Caco-2 (cell line): ENCODE data around the gene DLX5. TPM values are rescaled to one million over a fixed set of nuclear protein-coding genes. Genes with fewer than 3 reads are reported as not detected.

Experiments
- BruUV-seq: library from RNA; stranded (reverse); fragments of 400-500 nt; replicated peaks from 2 replicates; lab custom pipeline; 2021; lab: Mats Ljungman, UMichigan
- CTCF ChIA-PET: fragments of 300-600 bp; sonication (Branson Sonifier 250); formaldehyde crosslinking; loops from one replicate; lab custom pipeline; 2022; ENCODE audit warnings: antibody characterized with exemption; lab: Charles Lee
- POLR2A ChIA-PET: fragments of 300-600 bp; sonication (Branson Sonifier 250); formaldehyde crosslinking; loops from one replicate; lab custom pipeline; 2022; ENCODE audit warnings: antibody characterized with exemption; lab: Charles Lee
- DNase-seq, 2 experiments: peaks; one replicate each; pipeline versions ENCODE4 v3.0.0 to v3.0.0-alpha.2; 2020 to 2022
- H3K27me3 ChIP-seq: replicated peaks from 2 replicates; pipeline ENCODE4 v1.6.0; 2011; ENCODE audit warnings: low read length; ENCODE audit not compliant: control insufficient read depth, insufficient read depth
- H3K36me3 ChIP-seq: 2 replicates; pipeline ENCODE4 v1.5.1; 2011; ENCODE audit warnings: low read length; ENCODE audit not compliant: control insufficient read depth, insufficient read depth
- H3K4me1 ChIP-seq: fragments of 250-450 bp; sonication (Bioruptor Pico); 2 replicates; pipeline ENCODE4 v1.5.1; 2020; ENCODE audit warnings: mild to moderate bottlenecking
- H3K4me3 ChIP-seq: 2 replicates; pipeline ENCODE4 v1.5.1; 2011; ENCODE audit warnings: low read depth, mild to moderate bottlenecking, control low read depth, low read length
- H3K9me3 ChIP-seq: fragments of 250-450 bp; sonication (Bioruptor Pico); 2 replicates; pipeline ENCODE4 v1.5.1; 2020; ENCODE audit warnings: mild to moderate bottlenecking, moderate library complexity
- H3K27ac Mint-ChIP-seq: one replicate; pipeline ENCODE4 v1.8.0; 2022; ENCODE audit warnings: mixed read lengths; ENCODE audit not compliant: unreplicated experiment
- H3K27me3 Mint-ChIP-seq: one replicate; pipeline ENCODE4 v1.8.0; 2022; ENCODE audit warnings: mixed read lengths; ENCODE audit not compliant: insufficient read depth, unreplicated experiment
- H3K36me3 Mint-ChIP-seq: one replicate; pipeline ENCODE4 v1.8.0; 2022; ENCODE audit warnings: mild to moderate bottlenecking, mixed read lengths; ENCODE audit not compliant: insufficient read depth, unreplicated experiment
- H3K4me1 Mint-ChIP-seq: one replicate; pipeline ENCODE4 v1.8.0; 2022; ENCODE audit warnings: low read depth, mixed read lengths; ENCODE audit not compliant: unreplicated experiment
- H3K4me3 Mint-ChIP-seq: one replicate; pipeline ENCODE4 v1.8.0; 2022; ENCODE audit warnings: mild to moderate bottlenecking, moderate library complexity, mixed read lengths; ENCODE audit not compliant: unreplicated experiment
- H3K9me3 Mint-ChIP-seq: one replicate; pipeline ENCODE4 v1.8.0; 2022; ENCODE audit warnings: mixed read lengths; ENCODE audit not compliant: unreplicated experiment
- intact Hi-C: fragments of 100-400 bp; cut with micrococcal nuclease; formaldehyde crosslinking; loops from one replicate; pipeline ENCODE4 v1.10.0; 2022; ENCODE audit not compliant: unreplicated experiment
- total RNA-seq: library from RNA; stranded (reverse); gene quantifications from 2 replicates; pipeline ENCODE4 v1.2.3, GENCODE V29; 2022
- TF ChIP-seq, protein P1 (sequence below), 2 experiments: fragments of 200-600 bp in 1 of 2; IDR thresholded peaks; 1 replicate in 1 of 2; 2 replicates in 1 of 2; pipeline versions ENCODE4 v1.5.1 to v1.8.0; 2011 to 2022; ENCODE audit warnings: antibody characterized with exemption in 1 of 2, control low read depth in 1 of 2, inconsistent platforms in 1 of 2, low read depth in 1 of 2, low read length in 1 of 2, mild to moderate bottlenecking in 1 of 2, moderate library complexity in 1 of 2; ENCODE audit not compliant: insufficient read depth in 1 of 2, severe bottlenecking in 1 of 2, unreplicated experiment in 1 of 2

Gene DLX5
- total RNA-seq, 1 experiment from 2014 or later, result not detected

DNA sequence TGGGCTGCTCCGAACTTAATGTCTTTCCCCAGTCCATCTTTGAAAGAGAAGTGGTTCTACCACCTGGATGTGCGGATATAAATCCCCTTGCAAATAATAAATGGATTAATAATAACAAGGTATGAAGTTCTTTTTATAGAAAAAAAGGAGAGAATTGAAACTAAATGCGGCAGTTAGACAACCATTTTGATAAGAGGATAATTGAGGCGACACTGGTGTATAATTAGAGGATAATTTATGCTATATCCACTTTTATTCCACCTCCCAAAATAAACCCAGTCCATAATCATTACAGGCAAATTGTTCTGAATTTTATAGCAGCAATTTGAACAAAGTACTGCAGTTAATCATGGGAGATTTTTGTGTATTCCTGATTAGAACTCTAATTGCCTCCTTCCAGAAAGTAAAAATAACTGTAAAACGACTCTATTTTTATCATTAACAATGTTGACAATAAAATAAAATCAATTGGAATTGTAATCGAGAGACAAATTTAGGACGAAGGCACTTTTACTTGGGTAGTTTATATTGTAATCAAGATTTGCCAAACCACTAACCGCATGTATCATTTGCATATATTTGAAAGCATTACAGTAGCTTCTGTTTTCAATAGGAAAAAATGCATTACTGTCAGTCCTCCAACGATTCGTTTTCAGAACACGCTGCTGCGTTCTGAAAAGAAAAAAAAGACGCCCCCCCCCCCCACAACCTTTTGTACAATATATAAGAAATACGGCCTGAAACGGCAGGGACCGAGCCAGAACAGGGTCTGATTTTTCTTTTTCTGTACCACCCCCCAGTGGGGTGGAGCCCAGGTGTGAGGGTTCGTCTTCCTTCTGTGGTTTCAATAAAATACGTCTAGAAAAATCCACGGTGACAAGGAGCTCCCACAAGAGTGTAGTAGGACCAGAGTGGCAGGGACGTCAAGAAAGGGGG, 20.1 kb downstream of the DLX5 start:
- BruUV-seq, result TSS peak; percentile 31
- Histone ChIP-seq H3K4me1 (peaks cover 6% of the 10 kb centered on the region; the same call in 1 of the 2 replicates), H3K9me3 (no peaks in the 10 kb centered on the region), H3K36me3 (no peaks in the 10 kb centered on the region), H3K4me3 (peak overlapping the region; percentile 80), H3K27me3 (no peaks in the 10 kb centered on the region)
- Mint-ChIP-seq H3K27ac (no peak overlapping the region), H3K4me1 (no peaks in the 10 kb centered on the region), H3K9me3 (no peaks in the 10 kb centered on the region), H3K36me3 (no peaks in the 10 kb centered on the region), H3K4me3 (peak overlapping the region; percentile 86), H3K27me3 (no peaks in the 10 kb centered on the region)
- intact Hi-C loops, result no loop called here
- TF ChIP-seq, protein P1, sequence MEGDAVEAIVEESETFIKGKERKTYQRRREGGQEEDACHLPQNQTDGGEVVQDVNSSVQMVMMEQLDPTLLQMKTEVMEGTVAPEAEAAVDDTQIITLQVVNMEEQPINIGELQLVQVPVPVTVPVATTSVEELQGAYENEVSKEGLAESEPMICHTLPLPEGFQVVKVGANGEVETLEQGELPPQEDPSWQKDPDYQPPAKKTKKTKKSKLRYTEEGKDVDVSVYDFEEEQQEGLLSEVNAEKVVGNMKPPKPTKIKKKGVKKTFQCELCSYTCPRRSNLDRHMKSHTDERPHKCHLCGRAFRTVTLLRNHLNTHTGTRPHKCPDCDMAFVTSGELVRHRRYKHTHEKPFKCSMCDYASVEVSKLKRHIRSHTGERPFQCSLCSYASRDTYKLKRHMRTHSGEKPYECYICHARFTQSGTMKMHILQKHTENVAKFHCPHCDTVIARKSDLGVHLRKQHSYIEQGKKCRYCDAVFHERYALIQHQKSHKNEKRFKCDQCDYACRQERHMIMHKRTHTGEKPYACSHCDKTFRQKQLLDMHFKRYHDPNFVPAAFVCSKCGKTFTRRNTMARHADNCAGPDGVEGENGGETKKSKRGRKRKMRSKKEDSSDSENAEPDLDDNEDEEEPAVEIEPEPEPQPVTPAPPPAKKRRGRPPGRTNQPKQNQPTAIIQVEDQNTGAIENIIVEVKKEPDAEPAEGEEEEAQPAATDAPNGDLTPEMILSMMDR (IDR thresholded peaks at IDR 0.05; ENCODE audit: insufficient read depth in 1 of 2, low read depth in 1 of 2, low read length in 1 of 2, severe bottlenecking in 1 of 2, unreplicated experiment in 1 of 2), result no peak
- ChIA-PET CTCF (interaction anchor here (0.8 to 1.8 kb wide), 2 partner anchors 12 to 135 kb away, joined by 4 to 8 read pairs; no protein-coding TSS in a partner anchor), POLR2A (no interaction called here)
- no peak for DNase-seq

DNA sequence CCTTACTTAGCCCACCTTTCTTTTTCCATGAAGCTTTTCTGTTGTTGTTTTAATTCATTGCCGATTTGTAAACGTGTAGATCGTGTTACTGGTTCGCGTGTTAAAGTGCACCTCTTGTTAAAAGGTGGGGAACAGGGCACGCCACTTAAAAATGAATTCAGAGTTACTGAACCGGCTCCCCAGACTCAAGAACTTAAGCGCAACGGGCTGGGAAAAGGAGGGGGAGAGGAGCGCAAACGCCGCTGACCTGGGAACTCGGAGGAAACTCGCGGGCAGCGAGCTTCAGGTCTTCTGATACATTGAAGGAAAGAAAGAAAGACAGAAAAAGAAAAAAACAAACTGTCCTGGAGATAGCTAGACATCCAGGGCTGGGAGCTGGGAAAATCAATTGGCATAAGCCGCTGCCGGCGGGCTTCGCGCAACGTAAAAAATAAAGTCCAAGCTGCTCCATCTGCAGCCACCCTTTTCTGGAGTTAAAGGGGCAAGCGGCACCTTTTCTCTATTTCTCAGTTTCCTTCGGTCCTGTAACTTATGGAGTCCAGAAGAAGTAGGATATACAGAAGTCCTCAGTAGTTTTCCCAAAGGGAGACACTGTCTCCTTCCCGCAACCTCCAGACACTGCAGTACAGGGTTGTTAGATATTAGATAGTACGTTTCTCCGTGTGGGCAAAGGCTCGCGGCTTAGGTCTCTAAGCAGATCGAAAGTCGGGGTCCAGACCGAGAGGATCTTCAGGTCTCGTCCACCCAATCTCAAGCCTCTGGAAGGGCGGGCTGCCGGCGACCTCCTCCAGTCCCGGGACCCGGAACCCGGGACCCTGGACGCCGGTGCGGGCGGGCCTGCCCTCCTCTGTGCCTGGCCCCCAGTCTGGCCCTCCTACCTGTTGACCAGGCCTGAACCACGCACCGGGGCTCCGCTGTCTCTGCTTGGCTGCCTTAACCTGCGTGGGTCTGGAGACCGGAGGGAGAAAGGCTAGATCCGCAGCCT, 21.1 kb downstream of the DLX5 start:
- H3K4me1 ChIP-seq, result peaks cover 6% of the 10 kb centered on the region; the same call in 1 of the 2 replicates
- H3K4me3 ChIP-seq, result no peak overlapping the region
- no peaks in the 10 kb centered on the region for H3K36me3 ChIP-seq
- H3K9me3 ChIP-seq, result no peaks in the 10 kb centered on the region
- no peaks in the 10 kb centered on the region for H3K4me1 Mint-ChIP-seq
- BruUV-seq, result no TSS peak
- ChIA-PET CTCF (no interaction called here), POLR2A (no interaction called here)
- H3K4me3 Mint-ChIP-seq, result no peak overlapping the region
- intact Hi-C loops, result no loop called here
- H3K27ac Mint-ChIP-seq, result no peak overlapping the region
- no peak for DNase-seq
- H3K36me3 Mint-ChIP-seq, result no peaks in the 10 kb centered on the region
- H3K27me3 Mint-ChIP-seq, result no peaks in the 10 kb centered on the region
- H3K9me3 Mint-ChIP-seq, result no peaks in the 10 kb centered on the region
- H3K27me3 ChIP-seq, result no peaks in the 10 kb centered on the region
- TF ChIP-seq, protein P1 (IDR thresholded peaks at IDR 0.05; ENCODE audit: insufficient read depth in 1 of 2, low read depth in 1 of 2, low read length in 1 of 2, severe bottlenecking in 1 of 2, unreplicated experiment in 1 of 2), result no peak
